NCI-H524 (cell line): ENCODE data around the gene CCR7.
"Not testable (repeated sequence)": the region's sequence is repeated elsewhere in the genome, so short reads cannot be mapped to it uniquely, and the experiment has no call there.

Source experiments
- DNase-seq, 2 experiments: peaks; one replicate each; lab custom pipeline; 2025; lab: John Stamatoyannopoulos, UW

CCR7 gene

GRCh38 chr17:40597156-40597555 is 31.9 kb upstream of the CCR7 start:
- no peak for DNase-seq

GRCh38 chr17:40596261-40596919 is 31.1 kb upstream of the CCR7 start:
- DNase-seq = peak; percentile 90 to 97

GRCh38 chr17:40590742-40591141 is 25.5 kb upstream of the CCR7 start:
- no peak for DNase-seq

- DNase-seq = no peak
Observed at GRCh38 chr17:40588552-40588951, 23.3 kb upstream of the CCR7 start.

- not testable (repeated sequence) for DNase-seq
Observed at GRCh38 chr17:40586264-40586663, 21.0 kb upstream of the CCR7 start.

- not testable (repeated sequence) for DNase-seq
Observed at GRCh38 chr17:40584950-40585349, 19.7 kb upstream of the CCR7 start.

GRCh38 chr17:40582328-40582901 is 17.1 kb upstream of the CCR7 start:
- no peak for DNase-seq

GRCh38 chr17:40580140-40580539 is 14.9 kb upstream of the CCR7 start:
- DNase-seq = no peak

GRCh38 chr17:40579471-40579870 is 14.2 kb upstream of the CCR7 start:
- no peak for DNase-seq

- no peak for DNase-seq
Observed at GRCh38 chr17:40577611-40578065, 12.4 kb upstream of the CCR7 start.

GRCh38 chr17:40576113-40576740 is 11.0 kb upstream of the CCR7 start:
- no peak for DNase-seq

- DNase-seq = no peak
Observed at GRCh38 chr17:40574292-40574691, 9.0 kb upstream of the CCR7 start.

GRCh38 chr17:40572245-40572993 is 7.1 kb upstream of the CCR7 start:
- not testable (repeated sequence) for DNase-seq

- no peak for DNase-seq
Observed at GRCh38 chr17:40568074-40568836, 3.0 kb upstream of the CCR7 start.

GRCh38 chr17:40567377-40567776 is 2.1 kb upstream of the CCR7 start:
- no peak for DNase-seq

- no peak for DNase-seq
Observed at GRCh38 chr17:40565769-40566409, 617 bp upstream of the CCR7 start.

GRCh38 chr17:40564195-40564882 is 933 bp downstream of the CCR7 start:
- no peak for DNase-seq

GRCh38 chr17:40563220-40564052 is 1.8 kb downstream of the CCR7 start:
- DNase-seq = no peak

GRCh38 chr17:40562838-40563219 is 2.4 kb downstream of the CCR7 start:
- DNase-seq = no peak
